Panc1 (cell line): ENCODE measurements around the gene ISG20L2. TPM values are rescaled to one million over a fixed set of nuclear protein-coding genes. Genes with fewer than 3 reads are reported as not detected.

Experiments
- ATAC-seq: fragments of 200-7000 bp; cut with Tn5 transposase; 2 replicates; pipeline ENCODE4 v1.9.1; 2020; ENCODE audit warnings: mild to moderate bottlenecking, moderate library complexity
- BruUV-seq: library from RNA; stranded (reverse); fragments of 400-500 nt; replicated peaks from 2 replicates; lab custom pipeline; 2021; lab: Mats Ljungman, UMichigan
- CTCF ChIA-PET: fragments of 300-600 bp; sonication (Branson Sonifier 250); formaldehyde crosslinking; loops from one replicate; lab custom pipeline; 2022; ENCODE audit warnings: antibody characterized with exemption; lab: Charles Lee
- POLR2A ChIA-PET: fragments of 300-600 bp; sonication (Branson Sonifier 250); formaldehyde crosslinking; loops from one replicate; lab custom pipeline; 2022; ENCODE audit warnings: antibody characterized with exemption; lab: Charles Lee
- DNase-seq: peaks from one replicate; pipeline ENCODE4 v3.0.0-alpha.2; 2010; ENCODE audit warnings: low read depth, low spot score
- H3K27ac ChIP-seq: 2 replicates; pipeline ENCODE4 v1.5.1; 2011; ENCODE audit warnings: mild to moderate bottlenecking, low read length, inconsistent platforms
- H3K27me3 ChIP-seq: fragments of 200-500 bp; sonication (Bioruptor generic); 2 replicates; pipeline ENCODE4 v1.6.0; 2014; ENCODE audit warnings: low read length, inconsistent platforms; ENCODE audit not compliant: control insufficient read depth, insufficient read depth
- H3K36me3 ChIP-seq: fragments of 200-500 bp; sonication (Bioruptor generic); 2 replicates; pipeline ENCODE4 v1.5.1; 2014; ENCODE audit warnings: inconsistent platforms, mild to moderate bottlenecking, low read length, moderate library complexity; ENCODE audit not compliant: control insufficient read depth, insufficient read depth
- H3K4me1 ChIP-seq: 2 replicates; pipeline ENCODE4 v1.5.1; 2011; ENCODE audit warnings: inconsistent platforms, mild to moderate bottlenecking, low read length, moderate library complexity; ENCODE audit not compliant: control insufficient read depth, insufficient read depth
- H3K4me3 ChIP-seq, 2 experiments: 2 replicates each; pipeline ENCODE4 v1.5.1; 2011 to 2012; ENCODE audit warnings: low read depth in 2 of 2, low read length in 2 of 2, mild to moderate bottlenecking in 2 of 2, inconsistent platforms in 1 of 2, moderate library complexity in 1 of 2
- H3K9me3 ChIP-seq: fragments of 200-500 bp; sonication (Bioruptor generic); 2 replicates; pipeline ENCODE4 v1.5.1; 2014; ENCODE audit warnings: low read depth, mild to moderate bottlenecking, inconsistent platforms, low read length, moderate library complexity; ENCODE audit not compliant: control insufficient read depth, insufficient read depth
- POLR2AphosphoS5 ChIP-seq: IDR thresholded peaks from 2 replicates; pipeline ENCODE4 v1.6.1; 2012; ENCODE audit warnings: mild to moderate bottlenecking, low read depth, low read length, moderate library complexity
- SIN3A ChIP-seq: IDR thresholded peaks from 2 replicates; pipeline ENCODE4 v1.6.1; 2012; ENCODE audit warnings: low read depth, mild to moderate bottlenecking, low read length, moderate library complexity, borderline replicate concordance; ENCODE audit not compliant: insufficient read depth
- TCF7L2 ChIP-seq: IDR thresholded peaks from 2 replicates; pipeline ENCODE4 v1.6.1; 2011; ENCODE audit warnings: mild to moderate bottlenecking, low read depth, low read length, inconsistent platforms
- in situ Hi-C: cut with HindIII; loops from 2 replicates; pipeline ENCODE4 v1.10.0; 2016; ENCODE audit warnings: low sequenced_read_pairs, low pct_unique_long_range_greater_than_20kb
- intact Hi-C: fragments of 100-400 bp; cut with micrococcal nuclease; formaldehyde crosslinking; loops from one replicate; pipeline ENCODE4 v1.10.0; 2022; ENCODE audit not compliant: unreplicated experiment
- total RNA-seq: library from RNA; stranded (reverse); gene quantifications from one replicate; pipeline ENCODE4 v1.2.1, GENCODE V29; 2021; ENCODE audit not compliant: unreplicated experiment
- TF ChIP-seq, protein P1 (sequence below): fragments of 450-650 bp; IDR thresholded peaks from 2 replicates; pipeline ENCODE4 v1.5.1; 2017; ENCODE audit warnings: mild to moderate bottlenecking
- TF ChIP-seq, protein P2 (sequence below), 2 experiments: IDR thresholded peaks; 2 replicates each; pipeline ENCODE4 v1.6.1; 2011 to 2012; ENCODE audit warnings: low read depth in 2 of 2, control low read depth in 1 of 2, low read length in 1 of 2, mild to moderate bottlenecking in 1 of 2, moderate library complexity in 1 of 2; ENCODE audit not compliant: insufficient read depth in 1 of 2

ISG20L2 gene
- total RNA-seq, 1 experiment from 2014 or later, result 40.6 TPM

DNA sequence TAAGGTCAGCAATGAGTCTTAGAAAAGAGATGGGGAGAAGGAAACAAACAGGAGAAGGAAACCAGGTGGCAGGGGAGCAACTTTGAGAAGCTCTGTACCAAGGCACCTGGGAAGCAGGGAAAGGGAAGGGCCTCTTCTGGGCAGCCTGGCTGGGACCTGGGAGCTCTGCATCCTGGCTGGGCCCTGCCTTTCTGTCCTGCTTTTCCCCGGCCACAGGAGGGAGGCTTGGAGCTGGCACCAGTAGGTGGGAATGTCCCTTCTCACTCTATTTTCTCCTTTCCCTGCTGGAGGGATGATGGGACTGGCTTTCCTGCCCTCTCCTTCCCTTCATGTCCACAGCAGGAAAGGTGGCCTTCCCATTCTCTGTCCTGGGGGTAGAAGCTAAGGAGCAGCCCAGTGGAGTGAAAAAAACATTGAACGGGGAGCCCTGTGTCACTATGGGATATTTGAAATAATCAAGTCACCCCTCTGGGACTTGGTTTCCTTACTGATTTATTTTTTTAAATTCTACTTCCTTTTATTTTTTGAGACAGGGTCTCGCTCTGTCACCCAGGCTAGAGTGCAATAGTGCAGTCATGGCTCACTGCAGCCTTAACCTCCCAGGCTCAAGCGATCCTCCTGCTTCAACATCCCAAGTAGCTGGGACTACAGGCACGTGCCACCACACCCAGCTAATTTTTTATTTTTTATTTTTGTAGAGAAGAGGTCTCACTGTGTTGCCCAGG is 46.2 kb downstream of the ISG20L2 start:
- H3K36me3 ChIP-seq, result no peaks in the 10 kb centered on the region
- H3K4me3 ChIP-seq, result no peak overlapping the region
- TF ChIP-seq POLR2AphosphoS5, result no peak
- TF ChIP-seq, protein P1, sequence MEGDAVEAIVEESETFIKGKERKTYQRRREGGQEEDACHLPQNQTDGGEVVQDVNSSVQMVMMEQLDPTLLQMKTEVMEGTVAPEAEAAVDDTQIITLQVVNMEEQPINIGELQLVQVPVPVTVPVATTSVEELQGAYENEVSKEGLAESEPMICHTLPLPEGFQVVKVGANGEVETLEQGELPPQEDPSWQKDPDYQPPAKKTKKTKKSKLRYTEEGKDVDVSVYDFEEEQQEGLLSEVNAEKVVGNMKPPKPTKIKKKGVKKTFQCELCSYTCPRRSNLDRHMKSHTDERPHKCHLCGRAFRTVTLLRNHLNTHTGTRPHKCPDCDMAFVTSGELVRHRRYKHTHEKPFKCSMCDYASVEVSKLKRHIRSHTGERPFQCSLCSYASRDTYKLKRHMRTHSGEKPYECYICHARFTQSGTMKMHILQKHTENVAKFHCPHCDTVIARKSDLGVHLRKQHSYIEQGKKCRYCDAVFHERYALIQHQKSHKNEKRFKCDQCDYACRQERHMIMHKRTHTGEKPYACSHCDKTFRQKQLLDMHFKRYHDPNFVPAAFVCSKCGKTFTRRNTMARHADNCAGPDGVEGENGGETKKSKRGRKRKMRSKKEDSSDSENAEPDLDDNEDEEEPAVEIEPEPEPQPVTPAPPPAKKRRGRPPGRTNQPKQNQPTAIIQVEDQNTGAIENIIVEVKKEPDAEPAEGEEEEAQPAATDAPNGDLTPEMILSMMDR, result peak; percentile 46
- DNase-seq (no peak), ATAC-seq (peak; percentile 67)
- ChIA-PET CTCF (interaction anchor here (0.7 to 1.2 kb wide), 4 partner anchors 20 to 246 kb away, joined by 3 to 11 read pairs (median 3); no protein-coding TSS in a partner anchor), POLR2A (interaction anchor here (0.6 to 0.7 kb wide), 3 partner anchors 27 to 69 kb away, joined by 3 to 10 read pairs (median 3); partner anchors contain the start of gene HDGF)
- H3K27me3 ChIP-seq, result no peaks in the 10 kb centered on the region
- H3K9me3 ChIP-seq, result no peaks in the 10 kb centered on the region
- in situ Hi-C loops (no loop called here), intact Hi-C loops (no loop called here)
- BruUV-seq, result no TSS peak
- no peak overlapping the region for H3K27ac ChIP-seq
- H3K4me1 ChIP-seq, result peaks cover 10% of the 10 kb centered on the region

DNA sequence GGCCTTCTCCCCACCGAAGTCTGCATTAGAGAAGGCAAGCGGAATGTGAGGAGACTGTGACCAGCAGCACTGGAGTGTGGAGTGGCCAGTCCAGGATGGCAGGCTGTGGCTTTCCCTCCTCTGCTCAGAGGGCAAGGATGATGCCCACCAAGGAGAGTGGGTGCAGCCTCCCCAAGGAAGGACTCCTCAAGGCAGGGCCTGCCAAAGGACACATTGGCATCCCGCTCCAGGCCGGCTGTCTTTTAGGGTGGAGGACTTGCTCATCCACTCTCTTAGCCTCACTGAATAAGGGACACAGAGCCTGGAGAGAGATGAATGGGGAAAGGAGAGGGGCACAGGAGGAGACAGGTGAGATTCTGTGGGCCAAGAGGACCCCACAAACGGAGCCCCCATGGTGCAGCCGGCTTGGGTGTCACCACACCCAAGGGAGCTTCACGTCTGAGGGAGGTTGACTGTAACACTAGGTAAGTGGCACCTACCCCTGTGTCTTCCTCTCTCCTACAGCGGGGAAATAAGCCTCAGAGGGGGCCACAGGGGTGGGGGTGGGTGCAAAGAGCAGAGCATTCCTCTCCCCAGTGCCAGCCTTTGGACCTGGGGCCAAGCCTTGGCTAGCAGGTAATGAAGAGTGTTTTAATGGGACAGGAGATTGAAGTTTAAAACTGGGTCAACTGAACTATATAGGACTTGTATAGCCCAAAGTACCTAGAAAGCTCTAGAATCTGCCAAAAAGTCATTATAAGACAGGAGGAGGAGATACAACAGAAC is 47.2 kb downstream of the ISG20L2 start:
- TF ChIP-seq TCF7L2, result no peak
- TF ChIP-seq, protein P1, result no peak
- no peaks in the 10 kb centered on the region for H3K27me3 ChIP-seq
- no peak overlapping the region for H3K4me3 ChIP-seq
- in situ Hi-C loops (no loop called here), intact Hi-C loops (no loop called here)
- ATAC-seq, result no peak
- ChIA-PET CTCF (interaction anchor here (0.7 to 1.6 kb wide), 5 partner anchors 21 to 247 kb away, joined by 3 to 11 read pairs (median 3); no protein-coding TSS in a partner anchor), POLR2A (interaction anchor here (0.6 to 0.7 kb wide), 2 partner anchors 28 to 70 kb away, joined by 3 to 10 read pairs; partner anchors contain the start of gene HDGF)
- no peak for DNase-seq
- BruUV-seq, result no TSS peak
- H3K27ac ChIP-seq, result no peak overlapping the region
- H3K9me3 ChIP-seq, result no peaks in the 10 kb centered on the region
- peaks cover 11% of the 10 kb centered on the region for H3K4me1 ChIP-seq
- no peaks in the 10 kb centered on the region for H3K36me3 ChIP-seq

DNA sequence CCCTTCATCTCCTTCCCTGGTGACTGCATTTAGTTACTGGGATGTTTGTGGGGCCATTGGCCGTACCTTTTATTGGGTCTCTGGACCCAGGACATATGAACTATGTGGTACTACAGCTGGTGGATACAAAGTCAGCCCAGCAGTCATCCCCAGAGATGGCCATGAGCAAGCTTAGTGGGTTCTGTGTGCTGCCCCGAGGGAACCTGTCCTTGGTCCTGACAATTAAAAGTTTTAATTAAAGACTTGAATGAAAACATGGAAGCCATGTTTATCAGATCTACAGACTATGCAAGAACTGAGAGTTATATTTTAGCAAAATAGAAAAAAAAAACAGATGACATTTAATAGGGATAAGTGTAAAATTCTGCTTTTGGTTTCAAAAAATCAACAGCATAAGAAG is 48.5 kb downstream of the ISG20L2 start:
- ChIA-PET POLR2A (interaction anchor here (0.7 kb wide), 1 partner anchor 31 kb away, joined by 4 read pairs; no protein-coding TSS in a partner anchor), CTCF (interaction anchor here (0.6 to 1.3 kb wide), 3 partner anchors 9 to 55 kb away, joined by 5 to 6 read pairs (median 5); no protein-coding TSS in a partner anchor)
- H3K4me1 ChIP-seq, result peaks cover 18% of the 10 kb centered on the region
- no peak overlapping the region for H3K27ac ChIP-seq
- no peak for ATAC-seq
- no peaks in the 10 kb centered on the region for H3K9me3 ChIP-seq
- no peak for TF ChIP-seq TCF7L2
- TF ChIP-seq SIN3A, result no peak
- TF ChIP-seq, protein P2, sequence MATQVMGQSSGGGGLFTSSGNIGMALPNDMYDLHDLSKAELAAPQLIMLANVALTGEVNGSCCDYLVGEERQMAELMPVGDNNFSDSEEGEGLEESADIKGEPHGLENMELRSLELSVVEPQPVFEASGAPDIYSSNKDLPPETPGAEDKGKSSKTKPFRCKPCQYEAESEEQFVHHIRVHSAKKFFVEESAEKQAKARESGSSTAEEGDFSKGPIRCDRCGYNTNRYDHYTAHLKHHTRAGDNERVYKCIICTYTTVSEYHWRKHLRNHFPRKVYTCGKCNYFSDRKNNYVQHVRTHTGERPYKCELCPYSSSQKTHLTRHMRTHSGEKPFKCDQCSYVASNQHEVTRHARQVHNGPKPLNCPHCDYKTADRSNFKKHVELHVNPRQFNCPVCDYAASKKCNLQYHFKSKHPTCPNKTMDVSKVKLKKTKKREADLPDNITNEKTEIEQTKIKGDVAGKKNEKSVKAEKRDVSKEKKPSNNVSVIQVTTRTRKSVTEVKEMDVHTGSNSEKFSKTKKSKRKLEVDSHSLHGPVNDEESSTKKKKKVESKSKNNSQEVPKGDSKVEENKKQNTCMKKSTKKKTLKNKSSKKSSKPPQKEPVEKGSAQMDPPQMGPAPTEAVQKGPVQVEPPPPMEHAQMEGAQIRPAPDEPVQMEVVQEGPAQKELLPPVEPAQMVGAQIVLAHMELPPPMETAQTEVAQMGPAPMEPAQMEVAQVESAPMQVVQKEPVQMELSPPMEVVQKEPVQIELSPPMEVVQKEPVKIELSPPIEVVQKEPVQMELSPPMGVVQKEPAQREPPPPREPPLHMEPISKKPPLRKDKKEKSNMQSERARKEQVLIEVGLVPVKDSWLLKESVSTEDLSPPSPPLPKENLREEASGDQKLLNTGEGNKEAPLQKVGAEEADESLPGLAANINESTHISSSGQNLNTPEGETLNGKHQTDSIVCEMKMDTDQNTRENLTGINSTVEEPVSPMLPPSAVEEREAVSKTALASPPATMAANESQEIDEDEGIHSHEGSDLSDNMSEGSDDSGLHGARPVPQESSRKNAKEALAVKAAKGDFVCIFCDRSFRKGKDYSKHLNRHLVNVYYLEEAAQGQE (IDR thresholded peaks at IDR 0.05; ENCODE audit: insufficient read depth in 1 of 2, low read depth in 2 of 2, low read length in 1 of 2), result peak in 1 of 2 experiments; percentile 61; a peak in 1 of 4 replicates
- no peak overlapping the region for H3K4me3 ChIP-seq
- DNase-seq, result no peak
- in situ Hi-C loops (no loop called here), intact Hi-C loops (no loop called here)
- H3K36me3 ChIP-seq, result no peaks in the 10 kb centered on the region
- no TSS peak for BruUV-seq
- H3K27me3 ChIP-seq, result no peaks in the 10 kb centered on the region
